Activated CD4-positive, alpha-beta T cell treated with anti-CD3 and anti-CD28 coated beads for 4 hours (primary cell): ENCODE measurements around the gene AKR1C1.
"Not testable (repeated sequence)": the region's sequence is repeated elsewhere in the genome, so short reads cannot be mapped to it uniquely, and the experiment has no call there.

Experiments
- DNase-seq, 2 donors: peaks; one replicate each; pipeline ENCODE4 v3.0.0-alpha.2; 2020

The AKR1C1 gene

GRCh38 chr10:4947635-4948596, 15.3 kb upstream of the AKR1C1 start:
- DNase-seq, result no peak

GRCh38 chr10:4951512-4952162, 11.6 kb upstream of the AKR1C1 start:
- not testable (repeated sequence) for DNase-seq

DNA sequence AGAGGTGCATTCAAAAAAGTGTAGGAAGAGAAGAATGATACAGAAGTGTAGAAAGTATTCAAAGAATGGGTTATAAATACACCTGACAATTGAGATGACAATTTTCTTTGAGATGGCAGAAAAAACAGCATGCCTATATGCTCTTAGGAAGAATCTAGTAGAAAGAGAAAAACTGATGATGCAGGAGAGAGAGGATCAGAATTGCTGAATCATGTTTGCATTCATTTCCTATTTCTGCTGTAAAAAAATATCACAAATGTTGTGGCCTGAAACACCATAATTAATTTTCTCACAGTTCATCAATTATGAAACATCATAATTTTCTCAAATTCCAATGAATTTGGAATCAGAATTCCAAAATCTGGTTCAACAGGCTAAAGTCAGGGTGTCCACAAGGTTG, 9.8 kb upstream of the AKR1C1 start:
- no peak for DNase-seq

DNA sequence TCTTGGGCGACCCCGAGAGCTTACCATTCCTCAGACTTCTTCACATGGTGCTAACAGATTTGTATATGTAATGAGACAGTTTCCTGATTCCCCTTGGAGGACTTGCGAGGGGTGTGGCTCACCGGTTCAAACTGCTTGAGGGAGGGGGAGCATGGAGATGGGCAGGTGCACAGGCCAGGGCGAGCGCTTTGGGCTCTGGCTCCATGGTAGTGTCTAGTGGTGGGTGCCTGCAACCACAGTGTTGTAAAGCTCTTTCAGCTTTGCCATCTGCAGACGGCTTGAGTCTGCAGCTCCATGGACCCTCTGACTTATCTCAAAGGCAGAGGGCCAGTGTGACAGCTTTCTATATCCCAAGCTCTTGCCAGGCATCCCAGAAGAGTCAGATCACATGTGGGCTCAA, 7.1 kb upstream of the AKR1C1 start:
- DNase-seq, result not testable (repeated sequence)

- DNase-seq, result not testable (repeated sequence)
Observed at GRCh38 chr10:4956955-4957645, 6.1 kb upstream of the AKR1C1 start.

DNA sequence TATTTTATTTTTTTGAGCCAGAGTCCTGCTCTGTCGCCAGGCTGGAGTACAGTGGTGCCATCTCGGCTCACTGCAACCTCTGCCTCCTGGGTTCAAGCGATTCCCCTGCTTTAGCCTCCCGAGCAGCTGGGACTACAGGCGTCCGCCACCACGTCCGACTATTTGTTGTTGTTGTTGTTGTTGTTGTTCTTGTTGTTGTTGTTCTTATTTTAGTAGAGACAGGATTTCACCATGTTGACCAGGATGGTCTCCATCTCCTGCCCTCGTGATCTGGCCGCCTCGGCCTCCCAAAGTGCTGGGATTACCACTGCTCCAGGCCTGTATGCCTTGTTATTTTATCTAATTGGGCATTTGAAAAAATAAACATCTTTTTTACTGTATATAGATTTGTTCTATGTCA, 1.7 kb upstream of the AKR1C1 start:
- not testable (repeated sequence) for DNase-seq

- DNase-seq, result not testable (repeated sequence)
Observed at GRCh38 chr10:4962308-4962707, 907 bp upstream of the AKR1C1 start.

GRCh38 chr10:4963815-4964154, 570 bp downstream of the AKR1C1 start:
- not testable (repeated sequence) for DNase-seq

- not testable (repeated sequence) for DNase-seq
Observed at GRCh38 chr10:4965763-4966162, 2.5 kb downstream of the AKR1C1 start.

DNA sequence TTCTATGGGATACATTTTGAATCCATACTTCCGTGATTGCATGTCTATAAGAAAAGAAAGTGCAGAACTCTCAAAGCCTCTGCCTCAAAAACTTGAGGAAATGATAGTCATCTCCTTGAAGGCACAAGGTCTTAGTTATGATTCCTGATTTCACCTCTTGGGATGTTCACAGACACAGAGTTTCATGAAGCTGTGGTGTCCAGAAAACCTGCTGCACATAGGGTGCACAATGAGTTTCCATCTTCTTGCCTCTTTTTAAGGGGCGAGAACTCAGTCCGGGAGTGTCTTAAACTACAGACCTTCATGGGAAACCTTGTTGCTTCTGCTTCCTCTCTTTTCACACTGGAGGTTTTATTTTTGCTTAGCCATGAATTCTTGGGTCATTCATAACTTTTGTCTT, 4.0 kb downstream of the AKR1C1 start:
- not testable (repeated sequence) for DNase-seq

DNA sequence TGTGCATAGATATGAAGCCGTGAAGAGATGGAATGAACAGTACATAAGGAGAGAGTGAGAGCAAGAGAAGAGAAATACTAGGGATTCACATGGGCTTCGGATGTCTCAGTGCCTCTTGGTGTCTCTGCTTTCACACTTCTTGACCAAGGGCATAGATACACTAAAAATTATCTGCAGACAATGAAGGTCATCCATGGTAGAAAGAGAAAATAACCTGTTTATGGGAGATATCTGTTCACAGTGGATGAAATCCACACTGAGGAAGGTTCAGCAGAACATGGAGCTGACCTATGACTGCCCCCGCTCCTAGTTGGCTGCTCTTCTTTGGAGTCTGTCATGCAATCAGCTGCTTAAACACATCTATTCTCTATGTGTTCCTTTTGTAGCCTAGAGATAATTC, 6.1 kb downstream of the AKR1C1 start:
- DNase-seq, result not testable (repeated sequence)

DNA sequence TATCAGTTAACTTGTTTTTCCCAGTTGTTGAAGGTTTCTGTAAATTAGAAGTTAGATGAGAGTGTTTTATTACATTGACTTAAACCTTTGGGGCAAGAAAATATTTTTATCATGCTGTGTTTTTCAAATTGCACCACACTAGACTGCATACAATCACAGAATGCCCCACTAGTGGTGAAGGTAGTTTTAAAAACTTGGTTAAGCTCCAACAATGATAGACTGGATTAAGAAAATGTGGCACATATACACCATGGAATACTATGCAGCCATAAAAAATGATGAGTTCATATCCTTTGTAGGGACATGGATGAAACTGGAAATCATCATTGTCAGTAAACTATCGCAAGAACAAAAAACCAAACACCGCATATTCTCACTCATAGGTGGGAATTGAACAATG, 7.1 kb downstream of the AKR1C1 start:
- not testable (repeated sequence) for DNase-seq

DNA sequence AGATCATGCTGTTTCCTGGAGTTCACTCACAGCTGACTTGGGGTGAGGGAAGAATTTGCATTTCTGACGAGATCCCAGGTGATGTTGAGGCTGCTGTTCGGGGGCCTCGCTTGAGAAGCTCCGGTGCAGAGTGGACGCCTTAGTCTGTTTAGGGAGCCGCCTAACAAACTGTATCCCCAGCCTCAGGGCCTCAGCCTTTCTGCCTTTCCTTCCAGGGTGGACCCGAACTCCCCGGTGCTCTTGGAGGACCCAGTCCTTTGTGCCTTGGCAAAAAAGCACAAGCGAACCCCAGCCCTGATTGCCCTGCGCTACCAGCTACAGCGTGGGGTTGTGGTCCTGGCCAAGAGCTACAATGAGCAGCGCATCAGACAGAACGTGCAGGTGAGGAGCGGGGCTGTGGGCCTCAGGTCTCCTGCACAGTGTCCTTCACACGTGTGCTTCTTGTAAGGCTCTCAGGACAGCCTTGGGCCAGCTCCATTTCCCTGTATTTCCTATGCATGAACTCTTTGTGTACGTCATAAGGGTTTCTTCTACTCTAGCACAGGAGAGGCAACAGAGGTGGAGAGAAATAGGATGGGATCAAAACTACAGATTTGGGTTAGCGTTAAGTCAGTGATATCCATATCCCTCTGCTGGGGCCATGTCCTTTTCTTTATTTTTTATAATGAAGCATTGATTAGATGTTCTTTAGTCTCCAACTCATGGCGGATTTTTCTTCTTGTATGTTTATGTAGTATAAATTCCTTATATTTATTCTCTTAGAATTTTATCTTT, 9.3 kb downstream of the AKR1C1 start:
- not testable (repeated sequence) for DNase-seq

DNA sequence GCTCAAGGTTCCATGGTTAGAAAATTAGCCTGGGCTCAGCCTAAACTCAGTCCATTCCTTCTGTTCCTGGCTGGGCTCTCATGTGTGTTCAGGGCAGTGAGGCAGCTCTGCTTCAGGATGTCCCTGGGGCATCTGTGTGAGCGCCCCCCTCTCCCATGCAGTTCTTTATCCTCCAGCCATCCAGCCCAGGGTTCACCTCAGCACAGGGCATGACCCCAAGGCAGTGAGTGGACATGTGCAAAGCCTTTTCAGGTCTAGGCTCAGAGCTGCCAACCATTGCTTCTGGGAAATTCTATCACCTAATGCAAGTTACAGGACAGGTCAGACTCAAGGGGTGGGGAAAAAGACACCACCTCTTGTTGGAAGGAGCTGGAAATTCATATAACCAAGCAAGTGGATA, 10.1 kb downstream of the AKR1C1 start:
- not testable (repeated sequence) for DNase-seq

DNA sequence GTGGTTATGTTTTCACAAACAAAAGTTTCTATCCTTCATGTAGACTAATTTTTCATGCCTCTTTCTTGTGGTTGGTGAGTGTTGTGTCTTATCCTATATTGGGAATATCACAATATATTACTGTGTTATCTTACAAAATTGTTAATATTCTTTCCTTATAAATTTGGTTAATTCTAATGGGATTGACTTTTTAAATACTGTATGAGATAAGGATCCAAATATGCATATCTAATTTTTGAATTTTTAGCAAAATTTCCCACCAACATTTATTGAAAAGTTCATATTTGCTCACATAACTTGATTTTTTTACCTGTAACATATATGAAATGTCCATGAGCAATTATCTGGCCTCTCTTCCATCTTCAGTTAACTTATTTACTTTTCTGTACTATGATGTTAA, 11.2 kb downstream of the AKR1C1 start:
- DNase-seq, result not testable (repeated sequence)

DNA sequence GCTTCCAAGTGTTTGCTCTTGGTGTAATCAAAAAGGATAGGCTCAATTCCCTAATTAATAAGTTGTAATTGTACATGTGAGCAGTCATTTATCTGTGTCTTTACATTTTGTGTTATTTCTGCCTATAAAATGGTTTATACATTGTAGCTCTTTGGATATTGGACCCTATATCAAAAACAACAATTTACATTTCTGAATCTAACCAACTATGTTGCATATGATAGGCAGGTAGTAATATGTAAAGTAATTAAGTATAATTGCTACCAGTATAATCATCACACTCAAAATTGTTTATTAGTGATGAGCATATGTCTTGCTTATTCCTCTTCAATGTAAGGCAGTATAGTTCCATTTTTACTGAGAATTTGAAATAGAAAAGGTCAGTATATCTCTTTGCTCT, 13.8 kb downstream of the AKR1C1 start:
- no peak for DNase-seq

- no peak for DNase-seq
Observed at GRCh38 chr10:4978870-4979269, 15.7 kb downstream of the AKR1C1 start.

DNA sequence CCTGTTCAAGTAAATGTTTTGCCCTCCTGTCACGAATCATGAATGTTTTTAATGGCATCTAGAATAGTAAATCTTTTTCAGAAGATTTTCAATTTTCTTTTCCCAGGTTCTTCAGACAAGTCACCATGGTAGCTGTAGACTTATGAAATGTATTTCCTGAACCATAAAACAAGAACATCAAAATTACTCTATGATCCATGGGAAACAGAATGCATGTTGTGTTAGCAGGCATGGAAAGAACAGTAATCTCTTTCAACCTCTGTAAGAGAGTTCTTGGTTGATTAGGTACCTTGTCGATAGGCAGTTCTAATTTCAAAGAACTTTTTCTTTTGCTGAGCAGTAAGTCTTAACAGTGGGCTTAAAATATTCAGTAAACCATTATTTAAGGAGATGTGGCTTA, 17.6 kb downstream of the AKR1C1 start:
- DNase-seq, result no peak

- no peak for DNase-seq
Observed at GRCh38 chr10:4981722-4982471, 18.7 kb downstream of the AKR1C1 start.

- DNase-seq, result no peak
Observed at GRCh38 chr10:4982764-4983226, 19.6 kb downstream of the AKR1C1 start.

GRCh38 chr10:4983615-4984216, 20.5 kb downstream of the AKR1C1 start:
- no peak for DNase-seq
